GM21717 (cell line): ENCODE data around the gene EFL1.
A peak's percentile ranks its signal among the peaks of the same experiment; 100 is the strongest.
"Not testable (repeated sequence)": the region's sequence is repeated elsewhere in the genome, so short reads cannot be mapped to it uniquely, and the experiment has no call there.

Experiments
- ATAC-seq: cut with Tn5 transposase; IDR thresholded peaks from one replicate; pipeline ENCODE4 v1.9.1; 2021; ENCODE audit warnings: mild to moderate bottlenecking, moderate library complexity; ENCODE audit not compliant: unreplicated experiment

The EFL1 gene

DNA sequence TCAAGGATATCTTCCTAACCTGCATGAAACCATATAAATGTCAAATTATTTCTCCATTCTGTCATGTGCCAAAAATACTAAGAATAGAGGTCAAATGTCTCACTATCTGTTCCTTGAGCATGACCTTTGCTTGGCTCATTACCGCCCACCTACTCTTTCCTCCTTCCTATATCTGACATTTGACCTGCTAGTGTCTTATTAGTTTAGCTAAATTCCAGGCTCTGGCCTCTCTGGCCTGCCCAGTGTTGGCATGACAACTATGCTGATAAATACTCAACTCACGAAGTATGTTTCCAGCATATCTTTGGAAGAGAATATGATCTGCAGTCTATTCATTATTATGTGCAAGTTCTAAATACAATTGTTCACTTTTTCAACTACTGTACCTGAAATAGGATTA is 58.0 kb downstream of the EFL1 start:
- not testable (repeated sequence) for ATAC-seq

DNA sequence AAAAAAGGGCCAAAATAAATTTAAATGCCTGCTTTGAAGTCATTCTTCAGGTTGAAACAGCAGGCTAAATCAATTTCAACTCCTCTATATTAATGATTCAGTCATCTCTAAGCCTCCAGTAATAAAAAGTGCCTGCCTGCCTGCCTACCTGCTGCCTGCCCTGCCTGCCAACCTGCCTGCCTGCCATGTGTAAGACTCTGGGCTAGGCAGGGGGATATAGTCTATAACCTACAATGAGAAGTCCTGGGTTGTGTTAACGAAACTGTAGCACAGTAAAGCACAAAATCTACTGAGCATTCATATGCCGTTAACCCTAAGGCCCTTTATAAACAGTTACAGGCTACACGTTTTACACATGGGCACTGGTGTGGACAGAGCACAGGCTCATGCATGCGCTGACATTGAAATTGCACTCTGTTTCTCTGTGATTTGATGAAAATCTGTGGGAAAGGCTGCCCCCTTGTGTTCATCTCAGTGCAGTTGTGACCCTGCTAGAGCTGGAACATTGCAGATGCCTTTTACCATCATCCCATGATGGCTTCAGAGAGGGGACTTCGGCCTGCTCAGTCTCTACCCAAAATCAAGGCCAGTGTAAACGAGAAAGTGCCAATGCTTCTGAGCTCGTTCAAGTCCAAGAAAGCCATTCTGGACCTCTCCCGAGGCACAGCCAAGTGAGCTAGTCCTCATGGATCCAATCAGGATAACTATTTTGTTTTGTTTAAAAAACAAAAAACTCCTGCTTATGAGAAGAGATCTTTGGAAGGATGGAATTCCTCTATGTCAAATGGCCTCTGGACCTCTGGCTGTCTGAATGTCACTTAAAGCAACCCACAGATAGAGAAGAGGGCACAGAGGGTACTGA is 64.6 kb downstream of the EFL1 start:
- peak; percentile 83 for ATAC-seq

DNA sequence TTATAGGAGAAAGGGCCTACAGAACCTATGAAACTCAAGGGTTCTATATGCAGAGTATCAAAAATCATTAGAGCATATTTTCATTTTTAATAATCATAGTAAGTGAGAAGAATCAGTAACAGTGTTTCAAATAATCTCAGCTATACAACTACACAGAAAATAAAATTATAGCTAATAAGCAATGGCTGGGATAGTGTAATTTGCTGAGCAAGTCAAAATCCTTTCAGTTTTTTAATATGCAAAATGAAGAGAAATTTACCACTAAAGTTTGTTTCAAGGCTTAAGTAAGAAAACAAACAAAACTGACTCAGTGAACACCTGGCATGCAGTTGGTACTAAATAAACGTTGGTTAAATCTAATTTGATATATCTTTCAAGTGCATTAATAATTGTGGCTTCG is 66.2 kb downstream of the EFL1 start:
- ATAC-seq: no peak

GRCh38 chr15:82195818-82196217 is 66.7 kb downstream of the EFL1 start:
- ATAC-seq: not testable (repeated sequence)

GRCh38 chr15:82194488-82194887 is 68.0 kb downstream of the EFL1 start:
- ATAC-seq: not testable (repeated sequence)

DNA sequence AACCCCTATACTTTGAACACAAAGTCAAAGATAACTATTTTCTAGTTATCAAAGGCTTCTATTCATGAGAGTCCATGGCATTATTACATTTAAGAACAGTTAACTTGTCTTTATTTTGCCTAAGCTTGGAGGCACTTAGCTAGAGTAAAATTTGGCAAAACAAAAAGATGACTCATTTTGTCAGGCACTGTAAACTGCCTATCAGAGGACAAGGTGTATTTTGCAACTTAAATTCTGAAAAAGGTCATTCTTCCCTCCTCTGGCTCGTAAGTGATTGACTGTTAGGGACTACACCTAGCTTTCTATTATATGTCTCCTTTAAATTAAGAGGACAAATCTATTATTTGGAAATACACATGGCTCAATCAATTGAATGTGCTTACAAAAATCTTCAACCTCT is 69.1 kb downstream of the EFL1 start:
- not testable (repeated sequence) for ATAC-seq

- not testable (repeated sequence) for ATAC-seq
Observed at GRCh38 chr15:82192394-82192793, 70.1 kb downstream of the EFL1 start.

GRCh38 chr15:82186719-82187406 is 75.7 kb downstream of the EFL1 start:
- peak; percentile 85 for ATAC-seq

DNA sequence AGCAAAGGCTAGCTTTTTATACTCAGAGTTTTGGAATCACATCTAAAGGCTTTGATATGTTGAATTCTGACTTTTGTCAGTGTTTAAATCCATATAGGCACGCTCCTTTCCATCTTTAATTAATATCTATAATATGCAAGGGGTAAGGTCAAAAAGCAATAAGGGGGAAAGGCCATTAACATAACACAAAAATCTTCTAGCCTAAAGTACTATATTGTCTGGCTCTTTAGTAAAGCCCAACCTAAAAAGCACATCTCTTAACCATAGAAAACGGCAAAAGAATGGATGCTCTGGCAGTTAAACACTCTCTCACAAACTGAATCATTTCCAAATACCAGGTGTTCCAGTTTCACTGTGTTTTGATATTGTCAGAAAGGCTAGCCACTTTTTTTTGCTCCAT is 76.4 kb downstream of the EFL1 start:
- no peak for ATAC-seq

DNA sequence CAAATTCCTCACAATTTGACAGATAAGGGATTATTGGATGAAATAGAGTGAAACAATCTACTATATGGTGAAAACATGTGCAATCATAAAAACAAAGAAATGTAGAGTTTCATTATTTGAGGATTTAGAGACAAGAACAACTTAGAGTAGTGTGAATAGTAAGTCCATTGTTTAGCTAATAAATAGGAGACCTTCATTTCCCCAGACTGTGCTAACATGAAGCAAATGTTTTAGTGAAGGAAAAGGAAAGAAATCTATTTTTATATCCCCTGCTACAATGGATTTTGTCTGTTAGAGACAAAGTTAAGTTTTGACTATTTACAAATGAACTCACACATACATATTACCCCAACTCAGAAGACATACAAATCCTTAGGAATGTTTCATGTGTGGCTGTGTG is 77.8 kb downstream of the EFL1 start:
- ATAC-seq: no peak

- no peak for ATAC-seq
Observed at GRCh38 chr15:82184355-82184754, 78.2 kb downstream of the EFL1 start.

GRCh38 chr15:82183121-82184031 is 79.2 kb downstream of the EFL1 start:
- ATAC-seq: no peak

- no peak for ATAC-seq
Observed at GRCh38 chr15:82181371-82181770, 81.2 kb downstream of the EFL1 start.

DNA sequence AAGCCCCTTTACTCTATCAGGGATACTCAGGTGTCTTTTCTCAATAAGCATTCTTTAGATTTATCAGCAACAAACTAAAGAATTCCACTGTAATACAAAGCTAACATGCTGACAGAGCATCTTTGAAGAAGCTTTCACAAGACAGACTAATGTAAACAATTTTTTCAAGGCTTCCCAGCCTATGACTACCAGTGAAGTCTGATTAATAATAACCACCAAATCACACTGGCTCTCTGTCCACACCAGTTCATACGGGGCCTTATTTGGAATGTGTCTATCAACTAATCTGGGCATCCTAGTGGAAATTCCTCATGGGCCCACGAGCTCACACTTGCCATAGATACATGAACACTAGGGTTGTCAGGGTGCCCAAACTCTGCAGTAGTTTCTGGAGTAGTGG is 84.5 kb downstream of the EFL1 start:
- no peak for ATAC-seq

DNA sequence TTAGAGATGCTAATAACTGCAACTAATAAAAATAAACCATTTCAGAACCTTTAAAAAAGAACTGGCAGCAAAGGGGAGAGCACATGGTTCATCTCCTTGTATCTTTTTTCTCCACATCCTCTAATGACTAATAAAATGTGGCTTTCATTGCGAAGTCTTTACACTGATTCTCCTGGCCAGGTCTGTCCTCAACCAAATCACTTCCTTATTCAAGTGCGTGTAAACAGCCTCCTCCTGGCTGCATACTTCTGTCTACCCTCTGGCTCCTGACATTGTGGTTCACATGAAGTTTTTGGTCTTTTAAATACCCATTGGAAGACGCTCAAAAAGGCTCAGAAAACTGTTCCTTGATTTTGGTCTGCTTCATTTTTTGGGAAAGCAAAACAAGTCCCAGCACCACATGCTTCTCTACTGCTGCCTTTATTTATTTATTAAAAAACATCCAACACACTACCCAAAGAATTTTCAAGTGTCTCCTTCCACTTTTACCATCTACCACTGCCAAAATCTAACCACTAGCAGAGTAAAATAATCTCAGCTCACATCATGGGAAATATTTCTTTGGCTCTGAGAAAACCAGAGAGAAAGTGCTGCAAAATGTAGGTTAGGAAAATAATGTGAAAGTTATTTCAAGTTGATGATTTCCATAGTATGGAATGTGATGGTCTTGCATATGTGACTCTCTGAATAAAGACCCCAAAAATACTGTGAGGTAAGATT is 85.1 kb downstream of the EFL1 start:
- ATAC-seq: no peak

- no peak for ATAC-seq
Observed at GRCh38 chr15:82176542-82176941, 86.0 kb downstream of the EFL1 start.

DNA sequence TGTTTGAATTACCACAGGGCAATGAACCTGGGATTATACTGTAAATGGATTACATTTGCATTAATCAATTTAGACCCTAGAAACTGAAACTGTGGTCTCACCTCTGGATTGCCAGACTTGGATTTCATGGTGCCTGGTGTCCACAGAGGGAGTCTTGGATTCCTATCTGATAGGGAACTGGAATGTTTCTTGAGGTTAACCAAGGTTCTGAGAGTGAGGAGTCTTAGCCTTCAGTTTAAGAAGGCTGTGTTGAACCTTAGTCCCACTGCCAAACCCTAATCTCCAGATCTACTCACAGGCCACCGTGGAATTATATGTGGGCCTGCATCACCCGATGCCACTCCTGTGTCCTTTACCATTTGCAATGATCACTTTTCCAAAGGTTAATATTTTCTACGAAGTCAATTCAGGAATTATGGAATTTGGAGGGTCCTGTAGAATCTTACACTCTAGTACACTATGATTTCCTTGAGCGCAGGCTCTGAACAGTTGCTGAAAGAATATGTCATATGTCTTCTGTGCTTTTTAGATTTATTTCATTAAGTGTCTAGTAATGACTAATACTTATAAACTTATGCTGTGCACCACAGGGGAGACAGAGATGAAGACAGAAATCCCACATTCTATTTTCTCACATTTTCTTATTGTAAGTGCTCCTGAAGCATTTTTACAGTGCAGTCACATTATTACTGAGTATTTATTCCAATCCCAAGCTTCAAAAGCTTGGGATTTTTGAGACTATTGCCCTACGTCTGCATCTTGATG is 87.9 kb downstream of the EFL1 start:
- ATAC-seq: no peak

DNA sequence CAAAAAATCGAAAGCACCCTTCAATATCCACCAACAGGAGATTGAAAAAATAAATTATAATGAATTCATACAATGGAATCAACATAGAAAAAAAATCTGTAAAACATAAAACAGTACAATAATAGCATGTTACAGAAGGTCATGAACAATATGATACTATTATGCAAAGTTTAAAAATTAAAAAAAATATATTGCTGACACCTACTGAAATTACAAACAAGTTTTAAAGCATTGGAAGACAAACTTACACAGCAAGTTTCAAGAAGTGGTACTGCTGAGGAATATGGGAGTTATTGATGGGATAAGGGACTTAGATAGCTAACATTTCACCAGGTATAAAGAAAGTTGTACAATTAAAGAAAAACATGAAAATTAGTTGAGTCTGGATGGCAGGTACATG is 89.4 kb downstream of the EFL1 start:
- ATAC-seq: no peak

DNA sequence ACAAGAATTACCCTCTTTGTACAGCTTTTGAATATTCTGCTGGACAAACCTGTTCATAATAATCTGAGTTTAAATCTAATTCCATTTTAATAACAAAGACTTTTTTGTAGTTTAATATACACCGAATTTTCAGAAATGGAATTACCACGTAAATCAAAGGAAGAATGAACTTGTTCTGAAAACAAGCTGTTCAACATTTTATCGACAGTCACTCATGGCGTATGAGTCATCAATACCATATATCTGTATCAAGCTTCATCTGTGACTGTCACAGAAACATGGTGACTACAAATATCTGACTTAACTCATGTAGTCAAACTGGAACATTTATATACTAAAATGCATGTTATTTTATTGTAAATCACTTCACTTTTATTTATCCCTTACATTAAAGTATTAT is 90.0 kb downstream of the EFL1 start:
- no peak for ATAC-seq

DNA sequence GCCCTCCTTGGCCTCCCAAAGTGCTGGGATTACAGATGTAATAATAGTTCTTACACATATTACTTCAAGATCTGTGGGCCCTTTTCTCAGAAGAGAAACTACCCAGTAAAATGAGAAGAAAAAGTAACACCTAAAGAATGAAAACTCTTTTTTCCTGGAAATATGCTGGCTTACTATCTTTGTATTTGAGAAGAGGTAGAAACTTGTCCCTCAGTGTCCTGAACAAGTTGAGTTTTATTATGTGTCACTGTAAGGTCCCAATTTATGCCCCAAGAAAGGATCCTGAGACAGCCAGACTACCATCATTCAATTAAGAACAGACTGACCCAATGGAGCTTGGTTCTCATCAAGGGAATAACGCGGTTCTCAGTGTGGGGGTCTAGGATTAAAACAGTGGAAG is 93.8 kb downstream of the EFL1 start:
- no peak for ATAC-seq
